Mucosa of descending colon (tissue), 3 donors: ENCODE data around the gene MSGN1. TPM values are rescaled to one million over a fixed set of nuclear protein-coding genes. Genes with fewer than 3 reads are reported as not detected.

Experiments used
- ATAC-seq: fragments of 200-7000 bp; cut with Tn5 transposase; one replicate; pipeline ENCODE4 v1.9.1; 2020; ENCODE audit warnings: mild to moderate bottlenecking, moderate library complexity
- DNase-seq, 3 donors: peaks; one replicate each; pipeline ENCODE4 v3.0.0-alpha.2; 2020
- H3K36me3 ChIP-seq: fragments of 200-600 bp; one replicate; pipeline ENCODE4 v1.8.0; 2021; ENCODE audit warnings: low read depth, mild to moderate bottlenecking
- H3K4me1 ChIP-seq: fragments of 200-600 bp; one replicate; pipeline ENCODE4 v1.8.0; 2021; ENCODE audit warnings: low read depth, mild to moderate bottlenecking
- H3K4me3 ChIP-seq: fragments of 200-600 bp; one replicate; pipeline ENCODE4 v1.8.0; 2021; ENCODE audit warnings: mild to moderate bottlenecking
- H3K9me3 ChIP-seq: fragments of 200-600 bp; one replicate; pipeline ENCODE4 v1.8.0; 2021; ENCODE audit warnings: mild to moderate bottlenecking
- CTCF ChIP-seq: fragments of 200-600 bp; IDR thresholded peaks from one replicate; pipeline ENCODE4 v1.8.0; 2022; ENCODE audit warnings: antibody characterized with exemption, mild to moderate bottlenecking
- intact Hi-C, 2 donors: fragments of 100-400 bp; cut with DNase I in 1 of 2; cut with micrococcal nuclease in 1 of 2; formaldehyde crosslinking; loops; one replicate each; pipeline versions ENCODE4 v1.11.0 to v1.11.1; 2022; cut with DNase I, micrococcal nuclease
- total RNA-seq, 3 donors: library from RNA; stranded (reverse); fragmentation: NEBNext Ultra II Directional in 2 of 3; extraction: Animal tissue kit (Norgen Biotek cat#: 25700) in 2 of 3; gene quantifications; one replicate each; pipeline versions ENCODE4 v1.2.1 to v1.2.4, GENCODE V29; 2021 to 2023
- donor health status: DM: no; HTN: no; CAD: no; lungs with moderate emphysema.
- donor health status: DM: no; HTN: no; CAD: no.
- donor health status: DM: no; HTN: yes; CAD: no.

Gene MSGN1
- total RNA-seq, 3 donors from 2014 or later = not detected

DNA sequence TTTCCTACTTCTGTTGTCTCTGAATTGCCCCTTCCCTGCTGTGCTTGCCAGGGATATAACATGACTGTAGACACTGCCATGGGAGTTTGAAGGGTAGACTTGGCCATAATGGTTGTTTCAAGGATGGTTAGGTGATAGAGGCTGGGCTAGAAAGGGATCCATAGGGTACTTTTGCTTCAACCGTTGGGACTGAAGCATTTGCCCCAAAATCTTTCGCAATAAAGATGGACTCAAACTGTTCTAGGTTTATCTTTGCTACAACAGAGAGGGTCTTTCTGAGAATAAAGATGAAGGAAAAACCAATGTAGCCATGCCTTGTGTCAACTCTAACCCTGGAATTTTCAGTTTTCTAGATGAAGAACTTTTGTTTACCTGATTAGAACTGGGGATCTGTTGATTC lies 27.2 kb downstream of the MSGN1 start:
- ATAC-seq (no peak), DNase-seq (no peak)
- Histone ChIP-seq H3K4me3 (no peak overlapping the region), H3K9me3 (no peaks in the 10 kb centered on the region), H3K4me1 (no peaks in the 10 kb centered on the region), H3K36me3 (no peaks in the 10 kb centered on the region)
- TF ChIP-seq CTCF = no peak
- intact Hi-C loops = no loop called here

DNA sequence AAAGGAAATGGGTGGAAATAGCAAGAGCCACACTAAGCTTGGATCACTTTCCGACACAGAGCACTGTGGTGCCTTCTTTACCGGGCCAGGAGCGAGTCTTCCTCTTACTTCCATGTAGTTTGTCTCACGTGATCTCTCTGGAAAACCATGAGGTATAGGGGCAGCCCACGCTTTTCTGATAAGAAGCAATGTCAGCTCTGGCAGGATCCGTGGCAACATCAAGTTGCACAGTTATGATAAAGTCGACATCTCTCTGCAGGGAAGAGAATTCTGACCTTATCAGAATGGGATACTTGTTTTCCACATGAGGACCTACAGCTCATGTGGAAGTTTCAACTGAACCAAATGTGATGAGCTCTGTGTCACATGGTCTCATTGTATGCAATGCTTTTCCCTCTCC lies 29.5 kb downstream of the MSGN1 start:
- TF ChIP-seq CTCF = no peak
- intact Hi-C loops = no loop called here
- DNase-seq = no peak
- H3K4me1 ChIP-seq = no peaks in the 10 kb centered on the region
- no peaks in the 10 kb centered on the region for H3K9me3 ChIP-seq
- H3K36me3 ChIP-seq = no peaks in the 10 kb centered on the region
- no peak overlapping the region for H3K4me3 ChIP-seq
- ATAC-seq = no peak

GRCh38 chr2:17846676-17847075 lies 30.4 kb downstream of the MSGN1 start:
- H3K36me3 ChIP-seq = no peaks in the 10 kb centered on the region
- TF ChIP-seq CTCF = no peak
- no peak overlapping the region for H3K4me3 ChIP-seq
- ATAC-seq (no peak), DNase-seq (no peak)
- intact Hi-C loops = no loop called here
- H3K9me3 ChIP-seq = no peaks in the 10 kb centered on the region
- no peaks in the 10 kb centered on the region for H3K4me1 ChIP-seq

GRCh38 chr2:17847236-17847635 lies 31.0 kb downstream of the MSGN1 start:
- intact Hi-C loops = no loop called here
- no peak for TF ChIP-seq CTCF
- ATAC-seq = no peak
- Histone ChIP-seq H3K4me3 (no peak overlapping the region), H3K36me3 (no peaks in the 10 kb centered on the region), H3K4me1 (no peaks in the 10 kb centered on the region), H3K9me3 (no peaks in the 10 kb centered on the region)
- no peak for DNase-seq

DNA sequence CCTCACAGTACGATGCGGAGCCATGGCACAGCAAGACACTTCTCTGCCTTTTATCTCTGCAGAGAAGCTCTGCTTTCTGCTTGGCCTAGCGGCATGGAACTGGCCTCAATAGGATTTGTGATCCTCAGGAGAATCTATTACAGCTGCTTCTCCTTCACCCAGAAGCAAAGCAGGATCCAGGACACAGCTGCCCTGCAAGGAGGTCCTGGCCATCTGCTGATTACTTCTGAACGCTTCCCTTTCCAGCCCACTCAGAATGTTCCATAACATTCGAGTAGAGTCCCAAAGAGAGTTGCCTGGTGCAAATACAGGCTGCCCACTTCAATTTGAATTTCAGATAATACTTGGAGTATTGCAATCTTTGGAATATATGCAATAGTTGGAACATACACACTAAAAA lies 33.0 kb downstream of the MSGN1 start:
- no peaks in the 10 kb centered on the region for H3K9me3 ChIP-seq
- H3K4me3 ChIP-seq = no peak overlapping the region
- DNase-seq (no peak), ATAC-seq (no peak)
- intact Hi-C loops = no loop called here
- no peaks in the 10 kb centered on the region for H3K36me3 ChIP-seq
- H3K4me1 ChIP-seq = no peaks in the 10 kb centered on the region
- TF ChIP-seq CTCF = no peak

- Histone ChIP-seq H3K4me3 (no peak overlapping the region), H3K4me1 (no peaks in the 10 kb centered on the region), H3K36me3 (no peaks in the 10 kb centered on the region), H3K9me3 (no peaks in the 10 kb centered on the region)
- DNase-seq (no peak), ATAC-seq (no peak)
- intact Hi-C loops = loop anchor here (5.0 kb wide), 3 partner anchors 267 to 327 kb away; no protein-coding TSS in a partner anchor
- no peak for TF ChIP-seq CTCF
These were observed 33.9 kb downstream of the MSGN1 start for GRCh38 chr2:17850151-17850550.
